Neural crest cell (in vitro differentiated cells): Measurements from ENCODE around the gene SLC1A1. TPM values are rescaled to one million over a fixed set of nuclear protein-coding genes. Genes with fewer than 3 reads are reported as not detected.
"Not testable (repeated sequence)": the region's sequence is repeated elsewhere in the genome, so short reads cannot be mapped to it uniquely, and the experiment has no call there.

Experiments used
- DNase-seq: peaks from one replicate; pipeline ENCODE4 v3.0.0; 2021; ENCODE audit warnings: low read depth, mixed read lengths, low spot score
- H3K27ac Mint-ChIP-seq: one replicate; pipeline ENCODE4 v1.8.0; 2021; ENCODE audit warnings: mild to moderate bottlenecking, mixed read lengths; ENCODE audit not compliant: unreplicated experiment
- H3K27me3 Mint-ChIP-seq: 2 replicates; pipeline ENCODE4 v1.8.0; 2021; ENCODE audit warnings: low read depth, mild to moderate bottlenecking, mixed read lengths
- H3K36me3 Mint-ChIP-seq: 2 replicates; pipeline ENCODE4 v1.8.0; 2021; ENCODE audit warnings: low read depth, mild to moderate bottlenecking, mixed read lengths
- H3K4me1 Mint-ChIP-seq: 2 replicates; pipeline ENCODE4 v1.8.0; 2021; ENCODE audit warnings: mixed read lengths
- H3K4me3 Mint-ChIP-seq: one replicate; pipeline ENCODE4 v1.8.0; 2021; ENCODE audit warnings: mild to moderate bottlenecking, mixed read lengths
- H3K9me3 Mint-ChIP-seq: 2 replicates; pipeline ENCODE4 v1.8.0; 2021; ENCODE audit warnings: mixed read lengths
- total RNA-seq: library from RNA; stranded (reverse); gene quantifications from 2 replicates; pipeline ENCODE4 v1.2.1, GENCODE V29; 2021
- TF ChIP-seq, protein P1 (sequence below): fragments of 200-600 bp; sonication (generic); conservative IDR thresholded peaks from 2 replicates; pipeline ENCODE4 v1.5.0; 2021; ENCODE audit warnings: antibody characterized with exemption, mild to moderate bottlenecking

The SLC1A1 gene
- total RNA-seq, 1 donor from 2014 or later: 0.96 TPM

- Mint-ChIP-seq H3K4me1 (no peaks in the 10 kb centered on the region), H3K4me3 (no peak overlapping the region), H3K36me3 (no peaks in the 10 kb centered on the region), H3K9me3 (no peaks in the 10 kb centered on the region), H3K27me3 (no peaks in the 10 kb centered on the region), H3K27ac (peak overlapping the region; percentile 24)
- DNase-seq: no peak
- TF ChIP-seq, protein P1, sequence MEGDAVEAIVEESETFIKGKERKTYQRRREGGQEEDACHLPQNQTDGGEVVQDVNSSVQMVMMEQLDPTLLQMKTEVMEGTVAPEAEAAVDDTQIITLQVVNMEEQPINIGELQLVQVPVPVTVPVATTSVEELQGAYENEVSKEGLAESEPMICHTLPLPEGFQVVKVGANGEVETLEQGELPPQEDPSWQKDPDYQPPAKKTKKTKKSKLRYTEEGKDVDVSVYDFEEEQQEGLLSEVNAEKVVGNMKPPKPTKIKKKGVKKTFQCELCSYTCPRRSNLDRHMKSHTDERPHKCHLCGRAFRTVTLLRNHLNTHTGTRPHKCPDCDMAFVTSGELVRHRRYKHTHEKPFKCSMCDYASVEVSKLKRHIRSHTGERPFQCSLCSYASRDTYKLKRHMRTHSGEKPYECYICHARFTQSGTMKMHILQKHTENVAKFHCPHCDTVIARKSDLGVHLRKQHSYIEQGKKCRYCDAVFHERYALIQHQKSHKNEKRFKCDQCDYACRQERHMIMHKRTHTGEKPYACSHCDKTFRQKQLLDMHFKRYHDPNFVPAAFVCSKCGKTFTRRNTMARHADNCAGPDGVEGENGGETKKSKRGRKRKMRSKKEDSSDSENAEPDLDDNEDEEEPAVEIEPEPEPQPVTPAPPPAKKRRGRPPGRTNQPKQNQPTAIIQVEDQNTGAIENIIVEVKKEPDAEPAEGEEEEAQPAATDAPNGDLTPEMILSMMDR: no peak
Observed at GRCh38 chr9:4537581-4537980, 47.3 kb downstream of the SLC1A1 start.

- H3K36me3 Mint-ChIP-seq: no peaks in the 10 kb centered on the region
- no peaks in the 10 kb centered on the region for H3K4me1 Mint-ChIP-seq
- H3K4me3 Mint-ChIP-seq: no peak overlapping the region
- H3K27ac Mint-ChIP-seq: no peak overlapping the region
- TF ChIP-seq, protein P1: no peak
- no peaks in the 10 kb centered on the region for H3K27me3 Mint-ChIP-seq
- H3K9me3 Mint-ChIP-seq: no peaks in the 10 kb centered on the region
- DNase-seq: no peak
Observed at GRCh38 chr9:4538107-4538506, 47.8 kb downstream of the SLC1A1 start.

GRCh38 chr9:4538621-4539020 lies 48.4 kb downstream of the SLC1A1 start:
- H3K4me3 Mint-ChIP-seq: no peak overlapping the region
- TF ChIP-seq, protein P1: no peak
- no peaks in the 10 kb centered on the region for H3K36me3 Mint-ChIP-seq
- no peaks in the 10 kb centered on the region for H3K4me1 Mint-ChIP-seq
- no peak for DNase-seq
- H3K27ac Mint-ChIP-seq: no peak overlapping the region
- no peaks in the 10 kb centered on the region for H3K9me3 Mint-ChIP-seq
- no peaks in the 10 kb centered on the region for H3K27me3 Mint-ChIP-seq

DNA sequence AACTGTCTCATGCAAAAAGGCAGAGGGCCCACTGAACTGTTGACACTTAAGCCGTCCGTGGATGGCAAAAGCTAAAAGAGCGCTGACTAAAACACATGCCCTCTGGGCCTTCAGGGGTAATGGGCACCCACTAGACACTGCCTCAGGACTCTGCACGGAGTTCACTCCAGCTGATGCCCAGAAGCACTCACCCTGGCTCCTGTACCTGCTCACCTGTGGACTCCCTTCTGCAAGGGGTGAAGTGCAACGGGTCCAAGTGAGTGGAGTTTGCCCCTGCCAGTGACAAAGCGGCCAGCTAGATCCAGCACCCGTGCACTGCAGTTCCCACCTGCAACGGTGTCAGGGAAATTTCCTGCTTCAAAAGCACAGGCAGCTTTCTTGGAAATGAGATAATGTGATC lies 50.2 kb downstream of the SLC1A1 start:
- TF ChIP-seq, protein P1: no peak
- Mint-ChIP-seq H3K4me1 (no peaks in the 10 kb centered on the region), H3K36me3 (no peaks in the 10 kb centered on the region), H3K4me3 (no peak overlapping the region), H3K9me3 (no peaks in the 10 kb centered on the region), H3K27ac (no peak overlapping the region), H3K27me3 (no peaks in the 10 kb centered on the region)
- DNase-seq: no peak

- H3K27me3 Mint-ChIP-seq: no peaks in the 10 kb centered on the region
- H3K36me3 Mint-ChIP-seq: no peaks in the 10 kb centered on the region
- H3K4me3 Mint-ChIP-seq: no peak overlapping the region
- DNase-seq: no peak
- no peaks in the 10 kb centered on the region for H3K4me1 Mint-ChIP-seq
- TF ChIP-seq, protein P1: no peak
- H3K9me3 Mint-ChIP-seq: no peaks in the 10 kb centered on the region
- H3K27ac Mint-ChIP-seq: no peak overlapping the region
Observed at GRCh38 chr9:4541281-4541680, 51.0 kb downstream of the SLC1A1 start.

GRCh38 chr9:4541856-4542255 lies 51.6 kb downstream of the SLC1A1 start:
- H3K4me1 Mint-ChIP-seq: no peaks in the 10 kb centered on the region
- no peaks in the 10 kb centered on the region for H3K9me3 Mint-ChIP-seq
- no peak overlapping the region for H3K27ac Mint-ChIP-seq
- H3K27me3 Mint-ChIP-seq: no peaks in the 10 kb centered on the region
- no peak for DNase-seq
- no peaks in the 10 kb centered on the region for H3K36me3 Mint-ChIP-seq
- no peak overlapping the region for H3K4me3 Mint-ChIP-seq
- TF ChIP-seq, protein P1: no peak

DNA sequence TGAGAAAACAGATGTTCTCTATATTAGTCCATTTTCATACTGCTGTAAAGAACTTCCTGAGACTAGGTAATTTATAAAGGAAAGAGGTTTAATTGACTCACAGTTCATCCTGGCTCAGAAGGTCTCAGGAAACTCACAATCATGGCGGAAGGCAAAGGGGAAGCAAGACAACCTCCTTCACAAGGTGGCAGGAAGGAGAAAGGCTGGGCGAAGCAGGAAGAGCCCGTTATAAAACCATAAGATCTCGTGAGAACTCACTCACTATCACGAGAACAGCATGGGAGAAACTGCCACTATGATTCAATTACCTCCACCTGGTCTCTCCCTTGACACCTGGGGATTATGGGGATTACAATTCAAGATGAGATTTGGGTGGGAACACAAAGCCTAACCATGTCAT lies 54.4 kb downstream of the SLC1A1 start:
- H3K36me3 Mint-ChIP-seq, H3K27ac Mint-ChIP-seq, H3K9me3 Mint-ChIP-seq, DNase-seq, H3K27me3 Mint-ChIP-seq, H3K4me3 Mint-ChIP-seq, H3K4me1 Mint-ChIP-seq: not testable (repeated sequence)
